ENCODE data around the gene RAPGEF5.

Gene RAPGEF5

DNA sequence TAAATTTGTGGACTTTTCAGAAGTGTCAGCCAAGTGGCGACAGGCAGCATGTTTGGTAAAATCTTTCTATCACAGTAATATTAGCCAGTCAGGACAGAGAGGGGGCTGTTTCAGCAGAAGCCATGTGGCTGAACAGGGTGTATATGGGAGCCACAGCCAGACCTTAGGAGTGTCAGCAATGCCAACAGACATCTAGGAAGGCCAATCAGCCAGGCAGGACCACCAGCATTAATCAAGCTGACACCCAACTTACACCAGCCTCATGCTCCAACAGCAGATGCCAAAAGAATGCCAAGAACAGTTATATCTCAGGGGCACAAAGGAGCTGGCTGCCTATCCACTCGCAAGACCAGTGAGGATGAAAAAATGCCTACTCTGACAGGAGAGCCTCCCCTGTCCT, 54.8 kb downstream of the RAPGEF5 start:
- no peak for DNase-seq

DNA sequence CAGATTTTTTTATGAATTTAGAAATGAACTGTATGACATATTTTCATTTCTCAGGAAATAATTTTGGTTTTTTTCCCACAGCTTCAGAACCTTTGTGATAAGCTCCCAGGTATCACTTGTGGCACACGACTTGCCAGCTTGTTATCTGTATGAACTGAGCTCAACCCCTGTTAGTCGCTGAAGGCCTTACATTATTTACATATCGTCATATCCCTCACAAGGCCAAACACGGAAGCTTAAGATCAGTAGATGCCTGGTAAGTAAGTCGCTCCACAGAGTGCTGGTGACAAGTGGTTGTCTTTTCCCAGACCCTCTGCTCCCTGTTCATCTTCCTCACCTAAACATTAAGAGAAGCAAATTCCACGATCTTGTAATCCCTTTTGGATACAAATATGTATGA, 55.2 kb downstream of the RAPGEF5 start:
- DNase-seq = no peak

DNA sequence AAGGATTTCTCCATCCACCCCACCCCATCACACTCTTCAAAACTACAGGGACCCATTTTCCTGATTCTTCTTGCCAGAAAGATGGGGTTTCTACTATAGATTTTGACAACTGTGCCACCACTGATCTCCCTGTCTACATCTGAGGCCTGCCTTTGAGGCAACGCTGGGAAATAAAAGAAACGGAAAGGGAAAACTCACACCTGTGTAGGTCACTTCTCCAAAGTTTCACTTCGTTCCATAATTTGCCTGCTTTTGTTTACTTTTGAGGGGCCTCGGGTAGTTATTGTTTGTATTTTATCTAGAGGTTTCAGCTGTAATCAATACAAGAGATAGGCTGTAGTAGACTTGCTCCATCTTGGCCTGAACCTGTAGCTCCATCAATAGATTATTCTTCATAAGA, 56.1 kb downstream of the RAPGEF5 start:
- no peak for DNase-seq

GRCh38 chr7:22296916-22297315, 60.0 kb downstream of the RAPGEF5 start:
- no peak for DNase-seq

DNA sequence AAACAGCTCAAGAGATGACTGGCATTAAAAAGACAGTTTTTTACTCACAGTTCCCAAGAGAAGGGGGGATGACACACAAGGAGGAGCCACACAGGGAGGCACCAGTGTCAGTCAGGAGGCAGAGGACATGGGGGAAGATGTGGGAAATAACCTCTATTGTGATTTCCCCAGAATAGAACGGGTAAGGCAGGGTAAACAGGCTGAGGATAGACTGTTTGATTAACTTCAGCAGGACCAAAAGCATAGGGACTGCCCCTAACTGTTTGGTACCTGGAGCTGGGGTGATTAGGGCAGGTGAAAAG, 60.7 kb downstream of the RAPGEF5 start:
- no peak for DNase-seq

- no peak for DNase-seq
These were observed 61.3 kb downstream of the RAPGEF5 start for GRCh38 chr7:22295402-22296264.

- no peak for DNase-seq
These were observed 64.4 kb downstream of the RAPGEF5 start for GRCh38 chr7:22292531-22292930.

DNA sequence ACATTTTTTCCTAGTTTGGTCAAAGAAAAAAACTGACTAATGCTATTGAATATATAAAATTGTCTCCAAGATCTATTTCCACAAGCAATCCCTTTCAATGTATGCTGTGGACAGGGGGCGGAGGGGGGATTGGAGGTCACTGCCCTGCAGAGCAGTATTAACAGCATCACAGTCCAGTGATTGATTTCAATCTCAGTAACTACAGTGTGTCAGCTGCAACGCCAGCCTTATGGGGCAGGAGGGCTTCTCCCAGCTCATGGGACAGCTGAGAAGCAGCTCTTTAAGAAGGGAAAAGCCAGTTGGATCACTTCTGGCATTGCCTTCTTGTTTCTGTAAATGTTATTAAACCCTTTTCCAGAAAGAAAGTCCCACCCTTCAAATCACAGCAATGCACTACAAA, 65.0 kb downstream of the RAPGEF5 start:
- no peak for DNase-seq

DNA sequence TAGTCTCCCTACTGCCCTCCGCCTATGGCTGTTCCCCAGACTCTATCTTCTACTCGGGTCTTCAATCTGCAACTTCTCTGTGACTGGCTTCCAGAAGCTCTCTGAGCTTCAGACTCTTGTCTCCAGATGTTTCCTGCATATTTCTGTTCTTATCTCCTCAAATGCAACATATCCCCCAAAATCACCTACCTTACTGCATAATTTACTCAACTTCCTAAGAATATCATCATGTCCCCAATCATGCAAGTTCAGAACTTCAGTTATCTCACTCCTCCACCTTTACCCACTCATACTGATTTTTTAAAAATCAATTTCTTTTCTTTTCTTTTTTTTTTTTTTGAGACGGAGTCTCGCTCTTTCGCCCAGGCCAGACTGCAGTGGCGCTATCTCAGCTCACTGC, 68.8 kb downstream of the RAPGEF5 start:
- no peak for DNase-seq

DNA sequence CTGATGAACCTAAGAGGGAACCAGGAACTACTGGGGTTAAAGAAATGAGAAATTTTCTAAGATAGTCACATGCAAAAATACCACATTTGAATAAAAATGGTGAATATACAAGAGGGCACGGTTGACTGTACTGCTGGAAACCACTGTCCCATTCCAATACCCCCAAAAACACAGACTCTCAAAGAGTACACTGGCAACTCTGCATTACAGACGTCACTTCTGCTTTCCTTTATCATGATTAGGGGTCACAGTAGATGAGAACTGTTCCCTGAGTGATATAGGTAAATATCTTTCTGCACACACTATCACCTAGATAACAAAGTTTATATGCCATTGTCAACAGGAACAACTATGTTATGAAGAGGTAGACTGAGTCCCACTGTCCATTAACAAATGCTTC, 69.5 kb downstream of the RAPGEF5 start:
- DNase-seq = no peak

GRCh38 chr7:22286436-22286835, 70.5 kb downstream of the RAPGEF5 start:
- no peak for DNase-seq

GRCh38 chr7:22281481-22281880, 75.5 kb downstream of the RAPGEF5 start:
- no peak for DNase-seq

- no peak for DNase-seq
These were observed 76.9 kb downstream of the RAPGEF5 start for GRCh38 chr7:22280031-22280430.

- DNase-seq = no peak
These were observed 78.3 kb downstream of the RAPGEF5 start for GRCh38 chr7:22278660-22279059.

DNA sequence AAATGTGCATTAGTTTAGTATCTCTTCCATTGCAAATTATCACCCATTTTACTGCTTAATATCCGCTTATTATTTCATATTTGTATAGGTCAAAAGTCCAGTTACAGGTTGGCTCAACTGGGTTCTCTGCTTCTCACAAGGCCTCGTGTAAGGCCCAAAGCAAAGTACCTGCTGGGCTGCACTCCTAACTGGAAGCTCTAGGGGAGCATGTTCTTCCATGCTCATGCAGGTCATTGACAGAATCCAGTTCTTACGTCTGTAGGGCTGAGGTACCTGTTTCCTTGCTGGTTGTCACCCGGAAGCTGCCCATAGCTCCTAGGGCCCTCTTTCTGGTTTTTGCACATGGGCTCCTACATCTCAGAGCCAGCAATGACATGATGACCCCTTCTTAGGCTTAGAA, 79.6 kb downstream of the RAPGEF5 start:
- no peak for DNase-seq

DNA sequence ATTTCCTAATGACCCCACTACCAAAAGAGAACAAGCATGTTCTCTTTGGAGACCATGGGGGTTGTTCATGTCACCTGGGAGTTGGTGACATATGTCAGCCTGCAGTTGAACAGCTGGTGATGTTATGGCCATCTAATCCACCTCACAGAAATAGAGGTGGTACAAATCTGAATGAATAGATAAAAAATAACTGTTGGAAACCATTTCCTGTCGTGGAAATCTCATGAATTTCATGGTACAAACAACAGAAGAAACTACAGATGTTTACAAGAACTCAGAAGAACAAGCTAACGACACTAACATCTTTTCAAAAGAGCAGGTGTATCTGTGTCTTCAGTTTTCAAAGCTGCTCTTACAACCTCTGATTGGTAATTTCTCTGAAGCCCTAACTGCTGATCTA, 81.3 kb downstream of the RAPGEF5 start:
- no peak for DNase-seq

GRCh38 chr7:22271311-22271710, 85.6 kb downstream of the RAPGEF5 start:
- no peak for DNase-seq

DNA sequence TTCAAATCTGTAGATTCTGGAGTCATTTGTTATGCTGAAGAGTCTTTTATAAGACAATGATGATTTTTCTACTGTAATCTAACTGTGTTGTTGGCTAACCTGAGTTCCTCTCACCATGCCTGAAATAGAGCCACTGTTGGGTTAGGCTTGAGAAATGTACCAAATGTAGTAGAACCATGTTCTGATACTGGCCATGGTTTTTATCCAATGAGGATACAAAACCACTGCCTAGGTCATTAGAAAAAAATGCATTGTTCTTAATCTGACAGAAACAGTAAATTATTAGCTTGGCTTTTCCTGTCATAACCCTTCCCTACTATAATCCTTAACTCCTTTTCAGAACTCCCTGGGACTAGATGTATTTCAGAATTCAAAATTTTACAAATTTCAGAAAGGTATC, 86.6 kb downstream of the RAPGEF5 start:
- DNase-seq = no peak

DNA sequence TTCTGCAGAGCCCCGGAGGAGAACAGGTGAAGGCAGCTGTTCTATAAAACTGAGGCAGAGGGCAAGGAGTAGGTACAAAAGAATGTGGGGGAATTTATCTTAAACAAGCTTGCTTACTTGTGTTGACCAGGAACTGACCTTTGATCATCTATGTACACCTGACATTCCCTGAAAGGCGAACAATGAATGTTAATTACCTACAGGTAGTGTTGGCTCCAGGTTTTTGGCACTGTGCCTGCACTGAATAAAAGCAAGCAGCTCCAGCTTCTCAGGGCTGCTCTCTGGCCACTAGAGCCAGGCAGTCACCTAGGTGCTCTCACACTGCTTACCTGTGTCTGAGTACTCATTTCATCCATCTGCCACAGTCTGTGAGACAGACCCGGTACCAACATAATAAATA, 87.0 kb downstream of the RAPGEF5 start:
- DNase-seq = no peak

DNA sequence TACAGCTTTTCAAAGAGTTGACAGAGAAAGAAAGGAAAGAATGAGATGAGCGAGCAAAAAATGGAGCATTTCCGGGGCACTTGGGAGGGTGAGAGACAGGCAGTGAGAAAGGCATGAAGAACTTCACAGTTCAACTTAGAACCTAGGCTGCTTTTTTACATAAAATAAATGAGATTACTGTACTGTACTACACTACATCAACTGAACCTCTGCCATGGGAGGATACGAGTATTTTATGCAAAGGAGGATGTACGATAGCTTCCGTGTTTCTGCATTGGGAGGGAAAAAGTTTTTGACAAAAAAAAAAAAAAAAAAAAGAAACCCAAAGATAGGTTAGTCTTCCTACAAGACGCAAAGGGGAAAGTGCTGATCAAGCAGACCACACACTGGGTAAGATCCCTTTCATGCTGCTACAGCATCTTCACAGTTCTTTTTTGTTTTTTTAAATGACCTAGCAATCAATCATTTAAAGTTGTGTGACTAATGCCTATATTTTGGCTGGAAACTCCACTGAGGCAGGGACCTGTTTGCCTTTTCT, 88.0 kb downstream of the RAPGEF5 start:
- DNase-seq = no peak

DNA sequence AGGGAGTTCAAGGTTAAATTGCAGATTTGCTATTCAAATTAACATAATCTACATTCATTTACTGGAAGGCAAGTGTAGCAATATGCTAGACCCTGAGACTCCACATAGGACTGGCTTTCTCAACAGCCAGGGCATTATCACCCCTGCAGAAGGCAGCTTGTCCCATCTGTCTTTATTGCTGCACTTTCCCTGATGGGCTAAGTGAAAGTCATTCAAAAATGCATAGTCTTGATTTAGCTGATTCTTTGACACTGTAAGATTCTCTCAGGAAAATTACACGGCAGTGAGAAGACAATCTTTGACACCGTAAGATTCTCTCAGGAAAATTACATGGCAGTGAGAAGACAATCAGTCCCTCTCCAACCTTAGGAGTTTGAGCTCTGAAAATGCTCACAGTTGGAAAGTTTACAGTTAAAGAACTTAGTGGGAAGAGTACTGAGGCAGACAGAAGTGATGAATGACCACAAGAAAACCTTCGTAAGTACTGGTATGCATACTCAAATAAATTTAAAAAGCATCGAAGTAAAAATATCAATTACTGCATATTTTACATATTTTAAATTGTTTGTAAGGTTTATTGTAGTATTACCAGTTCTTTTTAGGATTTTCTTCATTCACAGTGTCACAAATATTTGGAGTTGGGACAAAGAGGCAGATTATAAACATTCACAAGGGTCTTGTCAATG, 88.9 kb downstream of the RAPGEF5 start:
- no peak for DNase-seq

GRCh38 chr7:22262538-22262937, 94.4 kb downstream of the RAPGEF5 start:
- DNase-seq = no peak

DNA sequence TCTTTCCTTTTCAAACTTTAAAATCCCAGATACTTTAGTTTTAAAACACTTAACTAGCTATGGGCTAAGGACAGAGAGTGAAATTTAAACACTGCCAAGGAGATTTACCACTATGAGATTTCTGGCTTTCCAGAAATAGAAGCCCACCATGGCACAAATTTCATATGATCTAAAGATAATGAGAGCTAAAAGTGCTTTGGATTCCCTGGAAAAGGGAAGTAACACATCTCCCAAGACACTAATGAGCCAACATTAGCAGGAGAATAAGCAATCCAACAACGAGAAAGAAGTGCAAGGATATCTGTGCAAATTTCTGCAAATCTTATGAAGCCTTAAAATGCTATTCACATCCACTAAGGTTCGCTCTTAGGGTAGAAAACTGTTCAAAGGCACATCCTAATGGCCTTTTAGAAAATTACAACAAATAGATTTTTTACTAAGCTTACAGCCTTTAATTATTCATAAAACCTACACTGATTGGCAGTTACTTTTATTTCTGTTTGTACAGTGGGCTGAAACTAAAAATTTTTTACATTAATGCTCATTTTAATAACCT, 100.3 kb downstream of the RAPGEF5 start:
- DNase-seq = no peak

GRCh38 chr7:22255834-22256233, 101.1 kb downstream of the RAPGEF5 start:
- no peak for DNase-seq
